CD4-positive, alpha-beta memory T cell (primary cell): ENCODE results near the gene ZGRF1. TPM values are rescaled to one million over a fixed set of nuclear protein-coding genes. Genes with fewer than 3 reads are reported as not detected.

Experiments
- CTCF ChIA-PET: fragments of 350-600 bp; sonication (Branson Sonifier 250); formaldehyde crosslinking; loops from one replicate; lab custom pipeline; 2021; ENCODE audit warnings: inconsistent platforms; ENCODE audit not compliant: partially characterized antibody; lab: Charles Lee
- POLR2A ChIA-PET: fragments of 350-600 bp; sonication (Branson Sonifier 250); formaldehyde crosslinking; loops from one replicate; lab custom pipeline; 2021; ENCODE audit not compliant: partially characterized antibody; lab: Charles Lee
- DNase-seq, 5 donors: peaks; one replicate each; pipeline versions ENCODE4 v3.0.0 to v3.0.0-alpha.2; 2020 to 2022; ENCODE audit warnings: mixed read lengths in 1 of 5
- H3K27ac ChIP-seq: one replicate; pipeline ENCODE4 v1.7.0; 2013; ENCODE audit warnings: low read depth, low read length
- H3K27me3 ChIP-seq: 2 replicates; pipeline ENCODE4 v1.7.0; 2013; ENCODE audit warnings: mild to moderate bottlenecking, low read length, moderate library complexity; ENCODE audit not compliant: insufficient read depth
- H3K36me3 ChIP-seq: 2 replicates; pipeline ENCODE4 v1.7.0; 2013; ENCODE audit warnings: mild to moderate bottlenecking, low read length, moderate library complexity; ENCODE audit not compliant: insufficient read depth
- H3K4me1 ChIP-seq: 2 replicates; pipeline ENCODE4 v1.7.0; 2013; ENCODE audit warnings: mild to moderate bottlenecking, low read length, moderate library complexity; ENCODE audit not compliant: insufficient read depth
- H3K4me3 ChIP-seq, 2 donors: one replicate each; pipeline ENCODE4 v1.7.0; 2013; ENCODE audit warnings: low read length in 2 of 2, mild to moderate bottlenecking in 1 of 2
- H3K9me3 ChIP-seq, 2 donors: one replicate each; pipeline ENCODE4 v1.7.0; 2013; ENCODE audit warnings: low read length in 2 of 2, control low read depth in 1 of 2; ENCODE audit not compliant: control insufficient read depth in 1 of 2
- H3K27ac Mint-ChIP-seq, 7 donors: one replicate each; pipeline ENCODE4 v1.8.0; 2020 to 2021; ENCODE audit warnings: mixed read lengths in 7 of 7, mild to moderate bottlenecking in 6 of 7, inconsistent platforms in 3 of 7, moderate library complexity in 3 of 7
- H3K27me3 Mint-ChIP-seq, 2 donors: one replicate each; pipeline ENCODE4 v1.8.0; 2020 to 2021; ENCODE audit warnings: mixed read lengths in 2 of 2
- H3K36me3 Mint-ChIP-seq, 2 donors: one replicate each; pipeline ENCODE4 v1.8.0; 2020 to 2021; ENCODE audit warnings: mixed read lengths in 2 of 2, inconsistent platforms in 1 of 2, mild to moderate bottlenecking in 1 of 2
- H3K4me1 Mint-ChIP-seq, 4 donors: one replicate each; pipeline ENCODE4 v1.8.0; 2020 to 2021; ENCODE audit warnings: mixed read lengths in 4 of 4, mild to moderate bottlenecking in 1 of 4
- H3K4me3 Mint-ChIP-seq, 8 donors: one replicate each; pipeline ENCODE4 v1.8.0; 2020 to 2021; ENCODE audit warnings: mixed read lengths in 8 of 8, mild to moderate bottlenecking in 7 of 8, moderate library complexity in 6 of 8, inconsistent platforms in 3 of 8
- H3K9me3 Mint-ChIP-seq, 8 donors: one replicate each; pipeline ENCODE4 v1.8.0; 2020 to 2021; ENCODE audit warnings: mixed read lengths in 8 of 8, mild to moderate bottlenecking in 5 of 8, inconsistent platforms in 3 of 8, moderate library complexity in 1 of 8
- intact Hi-C: fragments of 100-400 bp; cut with micrococcal nuclease; formaldehyde crosslinking; loops from one replicate; pipeline ENCODE4 v1.15.1; 2023
- polyA plus RNA-seq, 2 donors: library from polyadenylated mRNA; unstranded; fragments of 300-500 nt; fragmentation: Illumina TruSeq; gene quantifications; one replicate each; pipeline ENCODE4 v1.2.3, GENCODE V29; 2021
- total RNA-seq, 2 experiments: library from RNA; stranded (reverse); gene quantifications; one replicate each; pipeline ENCODE4 v1.2.3, GENCODE V29; 2021

The ZGRF1 gene, protein sequence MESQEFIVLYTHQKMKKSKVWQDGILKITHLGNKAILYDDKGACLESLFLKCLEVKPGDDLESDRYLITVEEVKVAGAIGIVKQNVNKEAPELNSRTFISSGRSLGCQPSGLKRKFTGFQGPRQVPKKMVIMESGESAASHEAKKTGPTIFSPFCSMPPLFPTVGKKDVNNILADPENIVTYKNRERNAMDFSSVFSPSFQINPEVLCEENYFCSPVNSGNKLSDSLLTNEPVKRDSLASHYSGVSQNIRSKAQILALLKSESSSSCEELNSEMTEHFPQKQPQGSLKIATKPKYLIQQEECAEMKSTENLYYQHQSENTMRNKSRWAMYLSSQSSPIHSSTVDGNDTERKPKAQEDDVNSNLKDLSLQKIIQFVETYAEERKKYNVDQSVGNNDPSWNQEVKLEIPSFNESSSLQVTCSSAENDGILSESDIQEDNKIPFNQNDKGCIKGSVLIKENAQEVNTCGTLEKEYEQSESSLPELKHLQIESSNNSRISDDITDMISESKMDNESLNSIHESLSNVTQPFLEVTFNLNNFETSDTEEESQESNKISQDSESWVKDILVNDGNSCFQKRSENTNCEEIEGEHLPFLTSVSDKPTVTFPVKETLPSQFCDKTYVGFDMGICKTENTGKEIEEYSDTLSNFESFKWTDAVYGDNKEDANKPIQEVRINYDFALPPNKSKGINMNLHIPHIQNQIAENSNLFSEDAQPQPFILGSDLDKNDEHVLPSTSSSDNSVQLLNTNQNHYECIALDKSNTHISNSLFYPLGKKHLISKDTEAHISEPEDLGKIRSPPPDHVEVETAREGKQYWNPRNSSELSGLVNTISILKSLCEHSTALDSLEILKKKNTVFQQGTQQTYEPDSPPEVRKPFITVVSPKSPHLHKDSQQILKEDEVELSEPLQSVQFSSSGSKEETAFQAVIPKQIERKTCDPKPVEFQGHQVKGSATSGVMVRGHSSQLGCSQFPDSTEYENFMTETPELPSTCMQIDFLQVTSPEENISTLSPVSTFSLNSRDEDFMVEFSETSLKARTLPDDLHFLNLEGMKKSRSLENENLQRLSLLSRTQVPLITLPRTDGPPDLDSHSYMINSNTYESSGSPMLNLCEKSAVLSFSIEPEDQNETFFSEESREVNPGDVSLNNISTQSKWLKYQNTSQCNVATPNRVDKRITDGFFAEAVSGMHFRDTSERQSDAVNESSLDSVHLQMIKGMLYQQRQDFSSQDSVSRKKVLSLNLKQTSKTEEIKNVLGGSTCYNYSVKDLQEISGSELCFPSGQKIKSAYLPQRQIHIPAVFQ (N-terminal part only)
- total RNA-seq (1 to 10 TPM; 6.2 to 7.6 TPM), polyA plus RNA-seq (1 to 10 TPM; 1.4 TPM)

DNA sequence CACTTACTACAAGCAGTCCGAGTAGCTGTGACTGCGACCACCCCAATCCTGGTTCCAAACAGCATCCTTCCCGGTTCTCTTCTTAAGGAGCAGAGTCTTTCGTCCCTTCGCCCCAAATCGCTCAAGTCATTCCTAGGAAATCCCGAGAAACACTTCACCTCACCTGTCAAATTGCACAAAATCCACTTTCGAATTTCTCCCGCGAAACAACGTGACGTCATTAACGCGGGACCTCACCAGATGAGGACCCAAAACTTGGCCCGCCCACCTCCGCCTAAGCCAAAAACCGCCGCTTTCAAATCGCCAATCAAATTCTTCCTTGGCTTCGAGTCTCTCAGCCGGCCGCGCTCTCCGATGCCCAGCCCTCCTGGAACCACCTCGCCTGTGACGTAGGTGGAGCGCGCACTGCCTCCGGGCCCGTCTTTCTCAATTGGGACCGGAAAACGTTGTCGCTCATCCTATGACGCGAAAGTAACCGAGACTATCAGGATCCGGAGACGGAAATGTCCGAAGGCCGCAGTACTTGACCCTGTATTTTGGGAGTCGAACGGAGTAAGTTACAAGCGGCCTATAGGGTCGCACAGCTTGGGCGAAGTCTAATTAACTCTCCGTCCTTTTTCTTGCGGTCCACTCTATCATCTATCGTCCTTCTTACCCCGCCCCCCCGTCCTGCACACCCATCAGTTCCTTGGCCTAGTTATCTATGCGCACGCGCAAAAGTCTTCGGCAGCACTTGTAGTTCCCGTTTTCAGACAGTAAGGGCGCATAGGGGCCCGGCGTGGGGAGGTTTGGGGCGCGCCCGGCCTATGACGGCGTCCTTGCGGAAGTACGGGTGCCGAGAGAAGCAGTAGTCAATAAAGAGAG is at the start of gene ZGRF1, which contains the start of gene LARP7:
TSS of gene ZGRF1 (minus strand) at position 222 of the 864 bp plus-strand sequence. CDS start 3,733 bp downstream, outside the sequence.
TSS of gene LARP7 (plus strand) at position 456 of the 864 bp plus-strand sequence. CDS start 7,527 bp downstream, outside the sequence.
- Mint-ChIP-seq H3K9me3 (no peaks in the 10 kb centered on the region), H3K4me1 (peaks cover 13 to 25% (median 22%) of the 10 kb centered on the region in 4 donors)

DNA sequence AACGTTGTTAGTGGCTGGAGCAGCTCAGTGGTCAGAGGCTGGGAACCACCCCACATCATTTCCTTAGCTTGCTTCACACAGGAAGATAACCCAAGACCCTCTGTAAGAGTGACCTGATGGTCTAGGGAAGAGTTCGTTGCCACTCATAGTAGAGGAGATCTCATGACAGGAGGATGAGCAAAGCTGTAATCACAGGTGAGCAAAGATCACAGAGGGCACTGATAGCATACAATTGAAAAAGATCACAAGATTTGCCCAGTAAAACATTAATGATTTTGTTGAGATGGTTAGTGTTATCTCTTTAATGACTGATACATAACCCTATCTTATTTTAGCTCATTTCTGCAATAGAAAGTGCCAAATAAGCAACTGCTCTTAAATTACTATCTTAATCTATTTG is 44.3 kb upstream of the ZGRF1 start:
- CTCF ChIA-PET, result interaction anchor here (1.1 kb wide), 1 partner anchor 82 kb away, joined by 3 read pairs; no protein-coding TSS in a partner anchor
- intact Hi-C loops, result no loop called here
- DNase-seq, result no peak
- Histone ChIP-seq H3K36me3 (no peaks in the 10 kb centered on the region), H3K4me3 (no peak overlapping the region), H3K27ac (no peak overlapping the region), H3K4me1 (no peaks in the 10 kb centered on the region), H3K27me3 (no peaks in the 10 kb centered on the region), H3K9me3 (no peaks in the 10 kb centered on the region)
- Mint-ChIP-seq H3K36me3 (no peaks in the 10 kb centered on the region), H3K9me3 (no peaks in the 10 kb centered on the region), H3K4me3 (no peak overlapping the region), H3K27me3 (peaks cover 0 to 6% of the 10 kb centered on the region in 2 donors), H3K4me1 (no peaks in the 10 kb centered on the region), H3K27ac (no peak overlapping the region)
- POLR2A ChIA-PET, result no interaction called here

More for the DNA sequence above, at the start of gene ZGRF1, which contains the start of gene LARP7:
- DNase-seq, result peak; percentile 99
- H3K36me3 Mint-ChIP-seq, result peaks cover 4 to 9% of the 10 kb centered on the region in 2 donors
- H3K27me3 ChIP-seq, result no peaks in the 10 kb centered on the region
- H3K27me3 Mint-ChIP-seq, result no peaks in the 10 kb centered on the region
- CTCF ChIA-PET, result interaction anchor here (0.8 to 1.6 kb wide), 3 partner anchors 9 to 128 kb away, joined by 3 to 5 read pairs (median 4); no protein-coding TSS in a partner anchor
- peak within 1 kb of the TSS; percentile 93 for H3K27ac ChIP-seq
- H3K9me3 ChIP-seq, result no peaks in the 10 kb centered on the region
- intact Hi-C loops, result loop anchor here (1.0 to 5.0 kb wide), 7 partner anchors 70 to 1126 kb away; partner anchors contain the start of genes AP1AR, FAM241A and TIFA
- no peaks in the 10 kb centered on the region for H3K36me3 ChIP-seq
- H3K4me3 Mint-ChIP-seq, result peak within 1 kb of the TSS in 3 of 8 donors; percentile 2 to 39 (median 27)
- H3K27ac Mint-ChIP-seq, result peak within 1 kb of the TSS in 1 of 7 donors; percentile 53
- peak within 1 kb of the TSS; percentile 71 to 96 for H3K4me3 ChIP-seq
- POLR2A ChIA-PET, result interaction anchor here (1.0 to 1.3 kb wide), 4 partner anchors 37 to 492 kb away, joined by 3 to 5 read pairs (median 4); partner anchors contain the start of genes FAM241A and TIFA
- peaks cover 23% of the 10 kb centered on the region for H3K4me1 ChIP-seq

DNA sequence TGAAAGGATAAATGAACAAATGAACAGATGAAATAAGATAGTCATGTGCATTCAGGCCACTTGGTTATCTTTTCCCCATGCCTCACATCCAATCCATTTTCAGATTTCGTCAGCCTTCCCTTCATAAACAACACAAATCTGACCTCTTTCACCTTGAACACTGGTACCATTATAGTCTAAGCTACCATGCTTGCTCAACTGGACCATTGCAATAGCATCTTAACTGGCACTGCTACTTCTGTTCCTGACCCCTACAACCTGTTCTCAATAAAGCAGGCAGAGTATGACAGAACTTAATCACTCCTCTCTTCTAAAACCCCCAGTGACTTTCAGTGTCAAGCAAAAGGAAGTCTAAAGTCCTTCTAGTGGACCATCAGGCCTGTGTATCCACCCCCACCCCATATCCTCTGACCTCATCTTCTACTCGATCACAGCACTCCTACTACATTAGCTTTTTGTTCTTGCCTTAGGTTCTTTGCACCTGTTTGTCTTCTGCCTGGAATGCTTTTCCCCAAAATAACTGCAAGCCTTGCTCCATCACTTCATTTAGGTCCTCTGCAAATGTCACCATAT is 40.9 kb upstream of the ZGRF1 start:
- H3K4me3 ChIP-seq, result no peak overlapping the region
- peaks cover 0 to 5% of the 10 kb centered on the region in 2 donors for H3K27me3 Mint-ChIP-seq
- no peak overlapping the region for H3K27ac Mint-ChIP-seq
- H3K4me1 Mint-ChIP-seq, result no peaks in the 10 kb centered on the region
- intact Hi-C loops, result no loop called here
- no peak overlapping the region for H3K27ac ChIP-seq
- no peaks in the 10 kb centered on the region for H3K9me3 Mint-ChIP-seq
- no peaks in the 10 kb centered on the region for H3K9me3 ChIP-seq
- no peak overlapping the region for H3K4me3 Mint-ChIP-seq
- CTCF ChIA-PET, result no interaction called here
- H3K36me3 Mint-ChIP-seq, result no peaks in the 10 kb centered on the region
- no peak for DNase-seq
- no peaks in the 10 kb centered on the region for H3K4me1 ChIP-seq
- no peaks in the 10 kb centered on the region for H3K27me3 ChIP-seq
- no peaks in the 10 kb centered on the region for H3K36me3 ChIP-seq
- POLR2A ChIA-PET, result interaction anchor here (0.6 kb wide), 1 partner anchor 392 kb away, joined by 4 read pairs; the partner anchor contains the start of gene TIFA

DNA sequence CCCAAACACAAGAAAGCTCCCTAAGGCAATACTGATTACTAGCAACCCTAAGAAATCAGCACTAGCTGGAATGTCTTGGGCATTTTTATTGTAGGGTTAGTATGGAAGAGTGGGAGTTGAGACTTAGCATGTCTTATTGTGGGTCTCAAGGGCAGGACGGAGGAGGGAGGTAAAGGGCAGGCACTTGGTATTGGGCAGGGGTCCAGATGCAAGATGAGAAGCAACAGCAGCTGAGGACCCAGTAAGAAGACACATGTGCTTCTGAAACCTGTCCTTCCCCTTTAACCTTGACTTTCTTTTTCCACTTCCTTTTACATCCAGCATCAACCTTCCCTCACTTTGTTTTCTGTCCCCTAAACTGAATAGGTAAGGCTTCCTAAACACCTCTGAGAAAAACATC is 37.7 kb upstream of the ZGRF1 start:
- Mint-ChIP-seq H3K27me3 (no peaks in the 10 kb centered on the region), H3K4me1 (no peaks in the 10 kb centered on the region), H3K36me3 (no peaks in the 10 kb centered on the region), H3K4me3 (no peak overlapping the region), H3K27ac (no peak overlapping the region), H3K9me3 (no peaks in the 10 kb centered on the region)
- intact Hi-C loops, result no loop called here
- POLR2A ChIA-PET, result no interaction called here
- CTCF ChIA-PET, result no interaction called here
- Histone ChIP-seq H3K4me1 (no peaks in the 10 kb centered on the region), H3K9me3 (no peaks in the 10 kb centered on the region), H3K27me3 (no peaks in the 10 kb centered on the region), H3K27ac (no peak overlapping the region), H3K36me3 (no peaks in the 10 kb centered on the region), H3K4me3 (no peak overlapping the region)
- DNase-seq, result no peak

DNA sequence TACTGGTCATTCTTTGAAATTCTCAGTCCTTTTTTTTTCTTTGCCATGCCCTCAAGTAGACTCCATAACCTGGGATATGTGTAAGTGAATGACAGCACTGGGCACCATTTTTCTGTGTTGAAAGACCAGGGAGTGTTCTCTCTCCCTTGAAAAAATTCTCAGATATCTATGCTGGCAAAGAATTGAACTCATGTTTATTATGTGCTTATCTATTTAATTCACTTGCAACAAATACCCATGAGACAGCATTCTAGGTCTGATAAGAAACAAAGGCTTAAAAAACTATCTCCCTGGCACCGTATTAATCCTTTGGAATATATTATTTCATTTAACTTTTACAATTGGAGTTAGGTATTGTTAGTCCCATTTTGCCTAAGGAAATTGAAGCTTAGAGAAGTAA is 37.0 kb upstream of the ZGRF1 start:
- Histone ChIP-seq H3K9me3 (no peaks in the 10 kb centered on the region), H3K4me1 (no peaks in the 10 kb centered on the region), H3K27me3 (no peaks in the 10 kb centered on the region), H3K36me3 (no peaks in the 10 kb centered on the region), H3K4me3 (no peak overlapping the region), H3K27ac (no peak overlapping the region)
- Mint-ChIP-seq H3K4me3 (no peak overlapping the region), H3K36me3 (no peaks in the 10 kb centered on the region), H3K9me3 (no peaks in the 10 kb centered on the region), H3K4me1 (no peaks in the 10 kb centered on the region), H3K27ac (no peak overlapping the region), H3K27me3 (no peaks in the 10 kb centered on the region)
- intact Hi-C loops, result no loop called here
- POLR2A ChIA-PET, result no interaction called here
- CTCF ChIA-PET, result interaction anchor here (1.5 kb wide), 1 partner anchor 11 kb away, joined by 3 read pairs; no protein-coding TSS in a partner anchor
- DNase-seq, result no peak

DNA sequence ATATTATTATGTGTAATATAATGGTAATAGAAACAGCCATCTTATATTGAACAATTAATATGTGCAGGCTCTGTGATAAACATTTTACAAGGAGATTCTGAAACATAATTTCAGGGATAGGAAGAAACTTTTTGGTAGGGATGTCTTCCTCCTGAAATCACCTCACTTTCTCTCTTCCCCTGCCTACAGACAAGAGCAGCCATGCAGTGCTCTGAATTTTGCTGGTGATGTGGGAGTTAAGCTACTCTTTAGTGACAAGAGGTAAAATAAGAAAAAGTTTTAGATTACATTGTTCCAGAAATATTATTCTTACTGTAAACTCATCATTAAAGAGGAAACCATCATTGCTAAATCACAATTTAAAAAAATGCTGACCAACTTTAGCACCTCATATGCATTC is 36.4 kb upstream of the ZGRF1 start:
- Mint-ChIP-seq H3K27me3 (no peaks in the 10 kb centered on the region), H3K36me3 (no peaks in the 10 kb centered on the region), H3K4me1 (no peaks in the 10 kb centered on the region), H3K9me3 (no peaks in the 10 kb centered on the region), H3K27ac (no peak overlapping the region), H3K4me3 (no peak overlapping the region)
- no peaks in the 10 kb centered on the region for H3K27me3 ChIP-seq
- ChIA-PET POLR2A (no interaction called here), CTCF (interaction anchor here (1.5 kb wide), 1 partner anchor 12 kb away, joined by 3 read pairs; no protein-coding TSS in a partner anchor)
- intact Hi-C loops, result no loop called here
- H3K4me3 ChIP-seq, result no peak overlapping the region
- H3K4me1 ChIP-seq, result no peaks in the 10 kb centered on the region
- H3K36me3 ChIP-seq, result no peaks in the 10 kb centered on the region
- no peak for DNase-seq
- H3K9me3 ChIP-seq, result no peaks in the 10 kb centered on the region
- no peak overlapping the region for H3K27ac ChIP-seq
